Measurements from ENCODE around the gene STXBP5.

The STXBP5 gene

DNA sequence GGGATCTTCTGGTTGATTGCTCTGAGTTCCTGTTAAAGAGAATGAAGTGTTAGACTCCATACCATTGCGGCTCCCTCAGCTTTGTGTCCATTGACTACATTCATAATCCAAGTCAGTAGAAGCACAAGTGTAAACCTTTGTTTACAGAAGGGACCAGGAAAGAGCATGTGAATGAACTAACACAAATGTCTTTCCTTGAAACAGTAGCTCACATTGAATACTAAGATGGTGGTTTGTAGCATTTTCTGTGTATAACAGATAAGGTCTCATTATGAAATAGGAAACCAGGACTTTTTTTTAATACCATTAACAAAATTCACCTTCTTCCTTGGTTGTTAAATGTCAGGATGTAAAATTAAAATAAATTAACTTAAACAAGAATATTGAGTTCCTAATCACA lies 8.4 kb downstream of the STXBP5 start:
- no peak for DNase-seq

DNA sequence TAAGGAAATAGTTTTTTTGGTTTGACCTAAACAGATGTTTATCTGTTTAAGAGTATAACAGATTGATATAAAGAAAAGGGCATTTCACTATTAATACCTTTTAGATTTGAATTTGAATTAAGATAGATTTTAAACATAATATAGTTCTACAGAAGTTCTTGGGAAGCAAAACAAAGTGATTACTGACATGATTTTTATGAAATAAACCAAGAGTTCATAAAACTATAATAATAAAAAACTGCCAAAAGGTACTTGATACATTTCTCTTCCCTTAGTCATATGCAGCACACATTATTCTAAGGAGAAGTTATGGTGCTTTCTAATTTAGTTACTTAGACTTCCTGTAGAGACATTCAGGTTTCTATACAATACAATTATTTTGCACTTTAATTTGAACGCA lies 9.6 kb downstream of the STXBP5 start:
- DNase-seq, result no peak

DNA sequence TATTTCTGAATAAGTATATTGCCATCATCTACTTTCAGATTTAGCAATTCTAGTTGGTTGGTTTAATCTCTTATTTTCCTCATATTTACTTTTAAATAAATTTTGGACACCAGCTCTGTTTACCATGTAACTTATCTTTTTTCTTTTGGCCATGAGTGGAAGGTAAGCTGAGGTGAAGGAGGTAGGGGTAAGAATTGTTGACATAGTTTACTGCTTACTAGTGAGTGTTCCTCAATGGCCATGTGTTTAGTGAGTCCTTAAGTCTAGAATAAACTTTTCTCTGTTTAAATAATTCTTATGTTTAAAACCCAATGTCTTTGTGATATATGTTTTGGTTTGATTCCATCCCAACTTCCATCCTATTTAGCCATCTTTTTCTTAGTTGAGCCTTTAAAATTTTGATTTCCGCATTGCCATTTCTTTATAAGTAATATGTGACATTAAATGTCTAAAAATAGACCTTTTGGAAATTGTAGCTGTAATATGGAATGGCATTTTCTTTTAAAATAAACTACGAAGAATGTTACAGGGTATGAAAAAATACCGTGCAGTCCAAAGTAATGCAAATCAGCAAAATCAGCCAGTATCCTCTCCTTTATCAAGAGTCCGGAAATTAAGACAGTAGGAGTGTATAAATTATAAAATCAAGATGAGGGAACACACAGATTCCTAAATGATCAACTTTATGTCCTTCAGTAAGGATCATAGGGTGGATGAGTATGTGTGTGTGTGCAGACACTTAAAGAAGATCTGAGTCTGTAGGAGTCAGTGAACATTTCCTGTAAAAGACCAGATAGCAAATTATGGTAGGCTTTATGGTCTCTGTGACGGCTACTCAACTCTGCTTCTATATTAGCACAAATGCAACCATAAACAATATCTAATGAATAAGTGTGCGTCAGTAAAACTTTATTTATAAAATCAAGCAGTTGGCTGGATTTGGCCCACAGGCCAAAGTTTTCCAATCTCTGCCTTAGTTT lies 10.3 kb downstream of the STXBP5 start:
- DNase-seq, result no peak

DNA sequence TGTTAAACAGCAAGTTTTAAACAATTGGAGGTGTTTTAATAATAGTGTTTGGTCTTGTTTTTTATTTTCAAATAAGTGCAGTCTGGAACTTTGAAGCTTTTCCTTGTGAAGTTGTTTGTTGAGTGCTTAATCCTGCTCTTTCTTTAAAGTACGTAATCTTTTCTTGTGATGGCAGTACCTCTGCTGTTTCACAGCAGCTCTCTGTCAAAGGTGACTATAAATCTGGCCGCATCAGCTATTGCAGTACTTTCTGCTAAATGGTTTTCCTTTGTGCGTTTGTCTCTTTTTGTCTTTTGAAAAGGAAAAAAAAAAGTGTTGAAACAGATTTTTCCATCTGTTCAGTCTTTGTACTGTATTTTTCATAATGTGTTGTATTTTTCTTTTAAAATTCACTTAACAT lies 12.7 kb downstream of the STXBP5 start:
- no peak for DNase-seq

DNA sequence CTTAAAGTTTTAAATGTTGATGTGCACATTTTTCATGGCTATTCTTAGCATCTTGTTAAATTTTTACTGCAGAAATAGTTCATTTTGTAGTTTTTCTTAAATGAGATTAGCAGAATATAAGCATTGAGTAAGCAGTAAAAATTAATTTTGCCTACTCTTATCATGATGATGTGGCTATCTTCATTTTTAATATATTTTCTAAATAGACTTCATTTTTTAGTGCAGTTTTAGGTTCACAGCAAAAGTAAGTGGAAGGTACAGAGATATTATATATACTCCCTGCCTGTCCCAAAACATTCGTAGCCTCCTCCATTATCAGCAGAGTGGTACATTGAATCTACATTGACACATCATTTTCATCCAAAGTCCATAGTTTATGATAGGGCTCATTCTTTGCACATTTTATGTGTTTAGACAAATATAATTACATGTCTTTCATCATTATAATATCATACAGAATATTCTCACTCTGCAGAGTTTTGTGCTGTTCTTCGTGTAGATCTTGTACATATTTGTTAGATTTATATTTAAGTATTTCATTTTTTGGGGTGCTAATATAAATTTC lies 13.7 kb downstream of the STXBP5 start:
- no peak for DNase-seq

DNA sequence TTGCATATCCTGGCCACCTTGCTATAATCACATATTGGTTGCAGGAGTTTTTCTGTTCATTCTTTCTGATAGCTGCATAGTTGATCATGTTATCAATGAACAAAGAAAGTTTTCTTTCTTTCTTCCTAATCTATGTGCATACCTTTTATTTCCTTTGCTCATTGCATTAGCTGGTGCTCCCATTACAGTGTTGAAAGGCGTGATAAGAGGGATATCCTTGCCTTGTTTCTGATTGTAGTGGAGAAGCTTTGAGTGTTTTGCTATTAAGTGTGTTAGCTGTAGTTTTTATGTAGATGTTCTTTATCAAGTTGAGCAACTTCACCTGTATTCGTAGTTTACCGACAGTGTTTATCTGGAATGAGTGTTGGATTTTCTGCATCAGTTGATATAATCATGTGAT lies 14.6 kb downstream of the STXBP5 start:
- no peak for DNase-seq

DNA sequence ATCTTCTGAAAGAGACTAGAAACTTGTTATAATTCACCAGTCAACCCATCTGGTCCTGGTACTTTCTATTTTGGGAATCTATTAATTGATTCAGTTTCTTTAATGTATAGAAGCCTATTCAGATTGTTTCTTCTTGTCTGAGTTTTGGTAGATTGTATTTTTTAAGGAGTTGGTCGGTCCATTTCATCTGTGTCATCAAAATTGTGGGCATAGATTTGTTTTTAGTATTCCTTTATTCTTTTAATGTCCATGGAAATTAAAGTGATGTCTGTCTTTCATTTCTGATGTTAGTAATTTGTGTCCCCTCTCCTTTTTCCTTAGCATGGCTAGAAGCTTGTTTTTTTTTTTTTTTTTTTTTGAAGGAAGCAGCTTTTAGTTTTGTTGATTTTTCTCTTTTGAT lies 15.2 kb downstream of the STXBP5 start:
- no peak for DNase-seq

DNA sequence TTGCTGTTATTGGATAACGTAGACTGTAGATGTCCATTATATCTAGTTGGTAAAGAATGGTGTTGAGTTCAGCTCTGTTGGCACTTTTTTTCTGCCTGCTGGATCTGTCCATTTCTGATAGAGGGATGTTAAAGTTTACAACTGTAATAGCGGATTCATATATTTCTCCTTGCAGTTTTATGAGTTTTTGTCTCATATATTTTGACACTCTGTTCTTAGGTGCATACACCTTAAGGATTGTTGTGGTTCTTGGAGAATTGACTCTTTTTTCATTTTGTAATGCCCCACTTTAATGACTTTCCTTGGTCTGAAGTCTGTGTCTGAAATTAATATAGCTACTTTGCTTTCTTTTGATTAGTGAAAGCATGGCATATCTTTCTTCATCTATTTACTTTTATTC lies 16.1 kb downstream of the STXBP5 start:
- no peak for DNase-seq

DNA sequence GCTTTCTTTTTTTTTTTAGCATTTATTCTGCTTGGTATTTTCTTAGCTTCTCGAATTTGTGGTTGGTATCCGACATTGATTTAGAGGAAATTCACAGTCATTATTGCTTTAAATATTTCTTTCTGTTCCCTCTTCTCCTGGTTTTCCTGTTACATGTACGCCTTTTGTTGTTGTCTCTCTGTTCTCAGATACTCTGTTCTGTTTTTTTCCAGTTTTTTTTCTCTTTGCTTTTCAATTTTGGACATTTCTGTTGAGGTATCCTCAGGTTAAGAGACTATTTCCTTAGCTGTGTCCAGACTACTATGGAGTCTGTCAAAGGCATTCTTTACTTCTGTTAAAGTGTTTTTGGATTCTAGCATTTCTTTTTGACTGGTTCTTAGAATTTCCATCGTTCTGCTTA lies 17.5 kb downstream of the STXBP5 start:
- no peak for DNase-seq

DNA sequence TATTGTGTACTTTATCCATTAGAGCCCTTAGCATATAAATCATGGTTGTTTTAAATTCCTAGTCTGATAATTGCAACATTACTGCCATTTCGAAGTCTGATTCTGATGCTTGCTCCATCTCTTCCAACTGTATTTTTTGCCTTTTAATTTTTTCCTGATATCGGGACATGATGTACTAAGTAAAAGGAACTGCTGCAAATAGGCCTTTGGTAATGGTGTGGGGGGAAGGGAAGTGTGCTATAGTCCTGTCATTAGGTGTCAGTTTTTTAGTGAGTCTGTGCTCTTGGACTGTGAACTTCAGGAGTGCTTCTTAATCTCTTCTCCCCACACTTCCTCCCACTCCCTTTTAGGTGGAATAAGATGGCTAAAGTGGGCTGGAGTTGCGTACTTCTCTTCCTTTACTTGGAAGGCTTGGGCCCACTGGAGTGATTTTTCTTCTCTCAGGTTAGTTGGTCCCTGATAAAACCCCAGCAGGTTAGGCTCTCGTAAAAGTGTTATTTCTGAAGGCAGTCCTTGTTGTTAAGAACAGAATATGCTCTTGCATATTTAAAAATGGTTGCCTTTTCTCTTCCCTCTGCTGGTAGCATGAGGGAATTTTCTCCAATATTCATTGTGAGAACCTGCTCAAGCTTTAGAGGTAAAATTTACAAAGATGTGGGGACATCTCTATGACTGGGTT lies 18.1 kb downstream of the STXBP5 start:
- DNase-seq, result no peak

DNA sequence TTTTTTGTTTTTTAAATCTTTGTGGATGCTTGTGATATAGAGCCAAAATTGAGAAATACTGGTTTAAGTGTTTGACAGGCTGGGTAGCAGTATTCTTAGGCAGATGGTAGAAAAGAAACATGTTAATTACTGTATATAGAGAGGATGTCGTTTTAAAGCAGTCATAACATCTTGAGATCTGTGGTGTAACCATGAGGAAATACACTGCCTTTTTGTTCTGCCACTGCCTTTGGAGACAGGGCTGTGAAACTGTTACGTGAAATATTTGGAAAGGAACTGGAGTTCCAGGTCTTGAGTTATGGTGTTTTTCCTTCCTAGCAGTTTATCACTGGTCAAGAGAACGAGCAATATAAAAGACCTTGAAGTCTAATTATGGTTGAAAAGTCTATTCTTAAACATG lies 19.5 kb downstream of the STXBP5 start:
- no peak for DNase-seq

DNA sequence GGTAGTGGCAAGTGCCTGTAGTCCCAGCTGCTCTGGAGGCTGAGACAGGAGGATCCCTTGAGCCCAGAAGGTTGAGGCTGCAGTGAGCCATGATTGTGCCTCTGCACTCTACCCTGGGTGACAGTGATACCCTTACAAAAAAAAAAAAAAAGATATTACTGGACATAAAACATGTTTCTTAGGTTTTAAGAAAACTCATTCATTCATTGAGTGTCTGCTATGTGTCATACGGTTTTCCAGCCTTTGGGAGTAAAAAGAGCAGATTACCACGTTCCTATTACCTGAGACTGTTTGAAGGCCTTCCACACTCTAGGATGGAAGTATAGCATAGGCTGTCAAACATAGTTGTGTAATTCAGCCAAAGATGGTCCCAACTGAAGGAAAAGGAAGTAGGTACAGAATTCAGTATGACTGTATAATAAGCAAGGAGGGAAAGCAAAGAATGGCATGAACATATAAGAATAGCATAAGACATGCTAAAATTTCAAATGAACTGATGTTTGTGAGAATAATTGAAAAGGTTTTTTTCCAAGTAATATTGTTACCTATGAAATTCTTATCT lies 22.0 kb downstream of the STXBP5 start:
- no peak for DNase-seq

DNA sequence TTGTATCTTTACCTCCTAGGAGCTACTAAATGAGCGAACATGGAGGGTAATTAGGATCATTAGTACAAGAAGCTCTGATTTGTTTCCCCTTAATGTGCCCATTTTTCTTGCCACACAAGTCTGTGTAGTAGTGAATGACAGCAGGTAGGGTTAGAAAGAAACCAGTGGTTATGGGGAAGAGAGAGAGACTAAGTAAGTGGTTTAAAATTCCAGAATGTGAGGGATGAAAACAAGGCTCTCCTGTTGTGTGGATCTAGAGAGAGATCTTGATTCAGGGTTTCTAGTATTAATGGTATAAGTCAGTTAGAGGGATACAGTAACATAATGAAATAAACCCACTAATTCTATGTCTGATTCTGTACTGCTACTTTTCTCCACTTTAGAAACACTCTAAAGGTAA lies 22.7 kb downstream of the STXBP5 start:
- no peak for DNase-seq

DNA sequence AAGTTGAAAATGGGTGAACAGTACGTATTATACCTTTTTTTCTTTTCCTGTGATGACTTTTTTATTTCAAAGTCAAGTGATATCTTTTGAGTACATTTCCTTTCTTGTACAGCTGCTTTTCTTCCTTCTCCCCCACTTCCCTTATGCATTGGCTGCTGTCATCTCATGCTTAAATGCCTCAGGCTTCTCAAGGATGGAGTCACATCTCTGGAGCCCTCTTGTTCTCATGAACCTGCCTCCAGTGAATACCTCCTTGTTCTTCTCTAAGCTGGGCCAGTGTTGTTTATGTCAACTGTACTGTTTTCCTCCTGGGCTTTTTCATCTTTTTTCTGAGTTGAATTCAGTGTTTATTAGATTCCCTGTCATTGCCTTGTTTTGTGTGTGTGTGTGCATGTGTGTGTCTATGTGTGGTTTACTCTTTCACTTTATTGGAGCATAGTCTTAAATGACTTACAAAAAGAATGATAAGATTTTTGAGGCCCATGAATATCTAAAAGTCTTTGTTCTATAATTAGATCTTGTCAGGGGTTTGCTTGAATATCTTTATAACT lies 23.6 kb downstream of the STXBP5 start:
- DNase-seq, result no peak

DNA sequence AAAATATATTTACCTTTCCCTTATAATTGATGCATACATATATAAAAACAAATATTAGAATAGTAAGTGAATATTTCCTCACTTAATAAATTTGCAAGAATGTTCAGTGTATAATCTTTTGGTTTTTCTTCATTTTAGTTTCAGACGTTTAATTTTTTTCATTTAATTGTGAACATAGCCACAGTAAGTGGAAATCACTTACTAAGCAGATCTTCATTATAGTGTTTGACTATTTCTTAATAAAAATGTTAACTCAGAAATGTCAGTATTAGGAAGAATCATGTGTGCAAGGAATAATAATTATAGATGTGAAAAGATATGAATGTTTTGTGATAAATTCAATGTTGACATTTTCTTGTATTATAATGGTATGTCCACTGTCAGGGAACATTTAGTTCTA lies 27.4 kb downstream of the STXBP5 start:
- no peak for DNase-seq

DNA sequence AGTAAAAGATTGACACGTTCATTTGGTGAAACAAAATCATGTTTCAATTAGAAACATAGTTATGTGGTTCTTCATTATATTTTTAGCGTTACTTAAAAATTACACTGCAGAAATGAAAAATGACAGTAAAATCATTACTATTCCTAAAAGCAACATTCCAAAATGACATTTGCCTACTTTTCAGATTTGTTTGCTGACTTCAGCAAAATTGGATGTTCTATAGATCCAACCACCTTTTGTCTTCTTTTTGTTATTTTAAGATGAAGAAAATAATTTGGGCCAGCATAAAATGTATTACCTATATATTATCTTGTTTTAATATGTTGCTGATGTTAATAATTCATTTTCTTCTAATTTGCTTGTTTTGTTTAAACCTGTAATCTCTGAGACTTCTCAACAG lies 30.5 kb downstream of the STXBP5 start:
- no peak for DNase-seq

DNA sequence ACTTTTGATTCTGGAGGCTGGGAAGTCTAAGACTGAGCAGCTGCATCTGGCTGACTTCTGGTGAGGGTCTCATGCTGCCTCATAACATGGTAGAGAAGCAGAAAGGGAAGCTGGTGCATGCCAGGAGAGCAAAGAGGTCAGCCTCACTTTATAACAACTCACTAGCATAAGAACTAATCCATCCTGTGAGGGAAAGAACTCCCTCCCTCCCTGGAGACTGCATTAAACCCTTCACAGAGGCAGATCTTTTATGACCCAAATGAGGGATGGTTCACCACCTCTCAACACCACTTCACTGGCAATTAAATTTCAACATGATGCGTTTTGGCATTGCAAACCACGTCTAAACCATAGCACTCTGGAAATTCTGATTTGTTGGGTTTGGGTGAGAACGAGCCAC lies 33.9 kb downstream of the STXBP5 start:
- DNase-seq, result no peak

DNA sequence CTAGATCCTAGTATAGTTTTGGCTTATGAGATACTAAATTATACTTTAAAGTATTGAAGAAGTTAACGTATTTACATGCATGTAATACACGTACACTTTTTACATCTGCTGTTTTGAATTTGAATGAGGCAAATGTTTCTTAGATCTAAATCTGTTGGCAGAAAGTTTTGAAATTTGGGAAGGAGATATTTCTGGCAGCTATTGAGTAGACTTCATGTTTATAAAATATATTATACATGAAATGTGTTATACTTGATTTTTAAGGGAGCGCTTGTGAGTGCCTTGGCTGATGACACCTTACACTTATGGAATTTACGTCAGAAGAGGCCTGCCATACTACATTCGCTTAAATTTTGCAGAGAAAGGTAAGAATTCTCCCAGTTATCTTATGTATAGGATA lies 34.7 kb downstream of the STXBP5 start:
- DNase-seq, result no peak

DNA sequence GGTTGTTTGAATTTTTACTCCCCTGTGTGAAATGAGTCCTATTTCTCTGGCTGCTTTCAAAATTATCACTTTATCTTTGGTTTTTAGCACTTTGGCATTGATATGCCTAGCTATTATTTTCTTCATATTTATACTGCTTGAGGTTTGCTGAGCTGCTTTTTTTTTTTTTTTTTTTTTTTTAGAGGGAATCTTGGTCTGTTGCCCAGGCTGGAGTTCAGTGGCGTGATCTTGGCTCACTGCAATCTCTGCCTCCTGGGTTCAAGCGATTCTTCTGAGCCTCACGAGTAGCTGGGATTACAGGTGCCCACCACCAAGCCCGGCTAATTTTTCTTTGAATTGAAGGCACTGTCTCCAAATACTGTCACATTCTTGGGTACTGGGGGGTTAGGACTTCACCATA lies 40.6 kb downstream of the STXBP5 start:
- DNase-seq, result no peak

DNA sequence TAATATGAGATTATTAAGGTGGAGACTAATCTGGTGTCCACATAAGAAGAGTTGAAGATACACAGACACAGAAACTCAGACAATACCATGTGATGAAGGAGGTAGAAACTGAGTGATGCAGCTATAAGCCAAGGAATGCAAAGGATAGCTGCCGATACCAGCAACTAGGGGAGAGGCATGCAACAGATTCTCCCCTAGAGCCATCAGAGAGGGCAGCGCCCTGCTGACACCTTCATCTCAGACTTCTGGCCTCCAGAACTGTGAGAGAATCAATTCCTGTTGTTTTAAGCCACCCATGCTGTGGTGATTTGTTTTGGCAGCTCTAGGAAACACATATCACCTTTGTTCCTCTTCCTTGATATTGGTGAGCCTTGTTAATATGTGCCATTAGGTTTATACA lies 41.5 kb downstream of the STXBP5 start:
- no peak for DNase-seq

DNA sequence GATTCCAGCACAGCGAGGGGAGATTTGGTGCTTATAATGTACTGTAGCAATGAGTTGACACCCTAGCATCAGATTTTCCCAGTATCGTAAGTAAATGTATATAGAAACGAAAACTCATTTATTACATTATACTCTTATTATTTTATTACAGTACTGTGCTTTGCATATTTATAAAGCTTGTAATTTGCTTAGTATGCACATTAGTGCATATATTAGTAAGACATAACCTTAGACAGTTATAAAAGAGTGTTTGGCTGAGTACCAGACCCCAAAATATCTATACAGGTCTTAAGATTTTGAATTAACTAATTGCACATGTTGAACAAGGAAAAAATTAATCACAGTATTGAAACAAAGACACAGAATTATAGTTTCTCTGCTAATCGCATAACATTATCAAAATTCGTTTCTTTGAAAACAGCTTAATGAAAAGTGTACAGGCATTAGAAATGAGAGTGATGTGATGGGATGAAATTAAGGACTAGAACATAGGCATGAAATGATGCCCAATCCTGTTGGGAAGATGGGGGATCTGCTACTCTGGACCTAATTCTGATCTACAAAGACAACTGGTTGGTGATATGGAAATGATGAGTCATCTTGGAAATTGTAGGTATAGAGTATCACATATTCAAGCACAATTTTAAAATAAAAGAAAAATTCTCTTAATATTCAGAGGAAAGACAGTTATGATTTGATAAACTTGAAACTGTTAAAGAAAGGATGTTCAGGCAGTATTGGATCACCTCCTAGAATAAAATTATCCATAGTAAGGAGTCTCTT lies 42.8 kb downstream of the STXBP5 start:
- DNase-seq, result no peak

DNA sequence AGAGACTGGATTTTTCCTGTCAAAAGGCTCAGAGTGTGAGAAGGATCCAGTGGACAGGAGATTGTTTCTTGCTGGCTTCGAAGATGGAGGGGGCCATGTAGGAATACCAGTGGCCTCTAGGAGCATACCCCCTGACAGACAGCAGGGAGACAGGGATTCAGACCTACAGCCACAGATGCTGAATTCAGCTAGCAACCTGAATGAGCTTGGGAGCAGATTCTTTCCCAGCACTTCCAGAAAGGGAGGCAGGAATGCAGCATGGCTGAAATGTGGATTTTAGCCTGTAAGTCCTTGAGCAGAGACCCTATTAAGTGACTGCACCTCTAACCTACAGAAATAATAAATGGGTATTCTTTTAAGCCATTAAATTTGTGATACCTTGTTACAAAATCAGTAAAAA lies 44.6 kb downstream of the STXBP5 start:
- no peak for DNase-seq

DNA sequence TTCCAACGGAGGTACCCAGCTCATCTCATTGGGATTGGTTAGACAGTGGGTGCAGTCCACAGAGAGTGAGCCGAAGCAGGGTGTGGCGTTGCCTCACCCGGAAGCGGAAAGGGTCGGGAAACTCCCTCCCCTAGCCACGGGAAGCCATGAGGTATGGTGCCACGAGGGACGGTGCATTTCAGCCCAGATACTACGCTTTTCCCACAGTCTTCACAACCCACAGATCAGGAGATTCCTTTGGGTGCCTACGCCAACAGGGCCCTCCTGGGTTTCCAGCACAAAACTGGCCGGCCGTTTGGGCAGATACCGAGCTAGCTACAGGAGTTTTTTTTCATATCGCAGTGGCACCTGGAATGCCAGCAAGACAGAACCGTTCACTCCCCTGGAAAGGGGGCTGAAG lies 46.9 kb downstream of the STXBP5 start:
- DNase-seq, result no peak

Data from NCI-H774 (cell line).